ENCODE measurements around the gene GRIPAP1.

GRIPAP1 gene

GRCh38 chrX:48961585-48962091 lies 40.4 kb downstream of the GRIPAP1 start:
- in situ Hi-C loops (cut with MboI; ENCODE audit: low sequenced_read_pairs) = no loop called here

- in situ Hi-C loops (cut with MboI; ENCODE audit: low sequenced_read_pairs) = no loop called here
Observed at GRCh38 chrX:48960291-48960690, 41.8 kb downstream of the GRIPAP1 start.

GRCh38 chrX:48958635-48959094 lies 43.4 kb downstream of the GRIPAP1 start:
- in situ Hi-C loops (cut with MboI; ENCODE audit: low sequenced_read_pairs) = no loop called here

- in situ Hi-C loops (cut with MboI; ENCODE audit: low sequenced_read_pairs) = no loop called here
Observed at GRCh38 chrX:48957827-48958634, 44.0 kb downstream of the GRIPAP1 start.

GRCh38 chrX:48957477-48957826 lies 44.6 kb downstream of the GRIPAP1 start, which contains the start of gene OTUD5:
OTUD5 (minus strand) TSS chrX:48957607; CDS start chrX:48957570, 37 bp downstream.
- in situ Hi-C loops (cut with MboI; ENCODE audit: low sequenced_read_pairs) = no loop called here

- in situ Hi-C loops (cut with MboI; ENCODE audit: low sequenced_read_pairs) = no loop called here
Observed at GRCh38 chrX:48956728-48957414, 45.2 kb downstream of the GRIPAP1 start.

- in situ Hi-C loops (cut with MboI; ENCODE audit: low sequenced_read_pairs) = no loop called here
Observed at GRCh38 chrX:48948589-48948988, 53.5 kb downstream of the GRIPAP1 start.

GRCh38 chrX:48945517-48946348 lies 56.3 kb downstream of the GRIPAP1 start:
- in situ Hi-C loops (cut with MboI; ENCODE audit: low sequenced_read_pairs) = no loop called here

GRCh38 chrX:48942895-48943294 lies 59.2 kb downstream of the GRIPAP1 start:
- in situ Hi-C loops (cut with MboI; ENCODE audit: low sequenced_read_pairs) = no loop called here

GRCh38 chrX:48940404-48940955 lies 61.6 kb downstream of the GRIPAP1 start:
- in situ Hi-C loops (cut with MboI; ENCODE audit: low sequenced_read_pairs) = no loop called here

- in situ Hi-C loops (cut with MboI; ENCODE audit: low sequenced_read_pairs) = no loop called here
Observed at GRCh38 chrX:48939524-48940228, 62.4 kb downstream of the GRIPAP1 start.

GRCh38 chrX:48938721-48939425 lies 63.2 kb downstream of the GRIPAP1 start:
- in situ Hi-C loops (cut with MboI; ENCODE audit: low sequenced_read_pairs) = no loop called here

GRCh38 chrX:48937054-48937907 lies 64.8 kb downstream of the GRIPAP1 start:
- in situ Hi-C loops (cut with MboI; ENCODE audit: low sequenced_read_pairs) = no loop called here

- in situ Hi-C loops (cut with MboI; ENCODE audit: low sequenced_read_pairs) = no loop called here
Observed at GRCh38 chrX:48936429-48937053, 65.5 kb downstream of the GRIPAP1 start.

GRCh38 chrX:48935301-48935670 lies 66.8 kb downstream of the GRIPAP1 start:
- in situ Hi-C loops (cut with MboI; ENCODE audit: low sequenced_read_pairs) = no loop called here

- in situ Hi-C loops (cut with MboI; ENCODE audit: low sequenced_read_pairs) = no loop called here
Observed at GRCh38 chrX:48934581-48935300, 67.3 kb downstream of the GRIPAP1 start.

- in situ Hi-C loops (cut with MboI; ENCODE audit: low sequenced_read_pairs) = no loop called here
Observed at GRCh38 chrX:48933757-48934156, 68.3 kb downstream of the GRIPAP1 start.

All from hTERT RPE-1 (cell line).